H1 (cell line): ENCODE data around the gene FLCN.

ENCODE experiments used
- HDAC2 ChIP-seq, 2 experiments: fragments of 300-600 bp in 1 of 2; sonication (generic) in 1 of 2; IDR thresholded peaks; 2 replicates each; pipeline ENCODE4 v1.6.1; 2011 to 2012; ENCODE audit warnings: low read depth in 2 of 2, low read length in 2 of 2, mild to moderate bottlenecking in 2 of 2, moderate library complexity in 2 of 2, borderline replicate concordance in 1 of 2, inconsistent platforms in 1 of 2
- POLR2AphosphoS5 ChIP-seq: IDR thresholded peaks from 2 replicates; pipeline ENCODE4 v1.6.1; 2011; ENCODE audit warnings: low read depth, low read length
- RAD21 ChIP-seq, 2 experiments: IDR thresholded peaks in 1 of 2; conservative IDR thresholded peaks in 1 of 2; 2 replicates each; pipeline ENCODE4 v1.6.1; 2011; ENCODE audit warnings: low read depth in 2 of 2, low read length in 2 of 2, improper control_type of control experiment in 1 of 2, inconsistent platforms in 1 of 2, mild to moderate bottlenecking in 1 of 2, moderate library complexity in 1 of 2
- ZNF274 ChIP-seq: IDR thresholded peaks from 2 replicates; pipeline ENCODE4 v1.7.0; 2012; ENCODE audit warnings: low read length, borderline replicate concordance; ENCODE audit errors: extremely low read depth

GRCh38 chr17:17204635-17205231 lies 32.2 kb downstream of the FLCN start:
- TF ChIP-seq POLR2AphosphoS5 = no peak
- TF ChIP-seq HDAC2 (IDR thresholded peaks at IDR 0.05; ENCODE audit: borderline replicate concordance in 1 of 2, low read depth in 2 of 2, low read length in 2 of 2) = no peak
- TF ChIP-seq RAD21 (IDR thresholded peaks at IDR 0.05 in 1 of 2, conservative IDR thresholded peaks at IDR 0.05 in 1 of 2; ENCODE audit: low read depth in 2 of 2, low read length in 2 of 2) = no peak
- no peak for TF ChIP-seq ZNF274
